IMR-90 (cell line): ENCODE measurements around the gene CSNK2B.

Experiments used
- BHLHE40 ChIP-seq: fragments of 150-350 bp; IDR thresholded peaks from 2 replicates; pipeline ENCODE4 v1.6.1; 2016; ENCODE audit warnings: mild to moderate bottlenecking, low read depth, low read length
- CEBPB ChIP-seq: IDR thresholded peaks from 2 replicates; pipeline ENCODE4 v1.6.1; 2012; ENCODE audit warnings: low read depth, low read length, improper control_type of control experiment
- CTCF ChIP-seq: conservative IDR thresholded peaks from 2 replicates; pipeline ENCODE4 v1.5.1; 2012; ENCODE audit warnings: mild to moderate bottlenecking, low read depth, low read length, improper control_type of control experiment
- ELK1 ChIP-seq: fragments of 150-350 bp; IDR thresholded peaks from 2 replicates; pipeline ENCODE4 v1.6.1; 2016; ENCODE audit warnings: low read depth, mild to moderate bottlenecking, low read length, moderate library complexity, borderline replicate concordance
- FOS ChIP-seq: fragments of 150-350 bp; IDR thresholded peaks from 2 replicates; pipeline ENCODE4 v1.6.1; 2016; ENCODE audit warnings: low read depth, low read length
- MAZ ChIP-seq: IDR thresholded peaks from 2 replicates; pipeline ENCODE4 v1.6.1; 2012; ENCODE audit warnings: low read depth, mild to moderate bottlenecking, low read length, improper control_type of control experiment, moderate library complexity, borderline replicate concordance
- MXI1 ChIP-seq: IDR thresholded peaks from 2 replicates; pipeline ENCODE4 v1.6.1; 2012; ENCODE audit warnings: low read depth, mild to moderate bottlenecking, low read length, moderate library complexity, borderline replicate concordance
- NFE2L2 ChIP-seq: fragments of 150-350 bp; IDR thresholded peaks from 2 replicates; pipeline ENCODE4 v1.6.1; 2016; ENCODE audit warnings: low read depth, mild to moderate bottlenecking, low read length
- POLR2A ChIP-seq: IDR thresholded peaks from 2 replicates; pipeline ENCODE4 v1.6.1; 2012; ENCODE audit warnings: mild to moderate bottlenecking, low read depth, low read length
- RAD21 ChIP-seq: IDR thresholded peaks from 2 replicates; pipeline ENCODE4 v1.6.1; 2012; ENCODE audit warnings: low read length, improper control_type of control experiment
- RCOR1 ChIP-seq: IDR thresholded peaks from 2 replicates; pipeline ENCODE4 v1.6.1; 2012; ENCODE audit warnings: mild to moderate bottlenecking, low read length, improper control_type of control experiment; ENCODE audit not compliant: insufficient replicate concordance
- SMC3 ChIP-seq: fragments of 150-350 bp; IDR thresholded peaks from 2 replicates; pipeline ENCODE4 v1.6.1; 2016; ENCODE audit warnings: low read depth, mild to moderate bottlenecking, antibody characterized with exemption, low read length, moderate library complexity
- USF2 ChIP-seq: fragments of 150-350 bp; IDR thresholded peaks from 2 replicates; pipeline ENCODE4 v1.6.1; 2017; ENCODE audit warnings: mild to moderate bottlenecking, antibody characterized with exemption, low read length, low read depth

- TF ChIP-seq CTCF: no peak
- no peak for TF ChIP-seq RCOR1
- no peak; the same call in 1 of the 2 replicates for TF ChIP-seq RAD21
- no peak for TF ChIP-seq POLR2A
- no peak for TF ChIP-seq CEBPB
- no peak for TF ChIP-seq NFE2L2
- TF ChIP-seq ELK1: no peak
- TF ChIP-seq MAZ: no peak
- TF ChIP-seq BHLHE40: no peak
- TF ChIP-seq SMC3: no peak
- TF ChIP-seq FOS: no peak
- no peak for TF ChIP-seq USF2
- no peak for TF ChIP-seq MXI1
These were observed 36.5 kb downstream of the CSNK2B start for GRCh38 chr6:31702405-31702818.
